Left ventricle myocardium inferior (tissue), 1 donor: ENCODE data around the gene OGN. TPM values are rescaled to one million over a fixed set of nuclear protein-coding genes. Genes with fewer than 3 reads are reported as not detected.

Experiments used
- DNase-seq: peaks from one replicate; pipeline ENCODE4 v3.0.0-alpha.2; 2020
- H3K27ac ChIP-seq: fragments of 200-600 bp; replicated peaks from 2 replicates; pipeline ENCODE4 v1.8.0; 2021
- H3K27me3 ChIP-seq: fragments of 200-600 bp; 2 replicates; pipeline ENCODE4 v1.8.0; 2021; ENCODE audit warnings: low read depth
- H3K36me3 ChIP-seq: fragments of 200-600 bp; 2 replicates; pipeline ENCODE4 v1.8.0; 2021
- H3K4me1 ChIP-seq: fragments of 200-600 bp; 2 replicates; pipeline ENCODE4 v1.8.0; 2021
- H3K4me3 ChIP-seq: fragments of 200-600 bp; 2 replicates; pipeline ENCODE4 v1.8.0; 2021; ENCODE audit warnings: mild to moderate bottlenecking, moderate library complexity
- H3K9me3 ChIP-seq: fragments of 200-600 bp; replicated peaks from 2 replicates; pipeline ENCODE4 v1.8.0; 2021
- CTCF ChIP-seq: fragments of 200-600 bp; IDR thresholded peaks from 2 replicates; pipeline ENCODE4 v1.8.0; 2021; ENCODE audit warnings: antibody characterized with exemption, mild to moderate bottlenecking, borderline replicate concordance
- intact Hi-C: fragments of 100-400 bp; cut with micrococcal nuclease; formaldehyde crosslinking; loops from one replicate; pipeline ENCODE4 v1.11.0; 2022
- total RNA-seq: library from RNA; stranded (reverse); fragmentation: NEBNext Ultra II Directional; extraction: Animal tissue kit (Norgen Biotek cat#: 25700); gene quantifications from one replicate; pipeline ENCODE4 v1.2.1, GENCODE V29; 2021
- donor health status: DM: no; HTN: yes; CAD: no; lungs with severe emphysema.

Gene OGN
- total RNA-seq, 1 donor from 2014 or later: 19.2 TPM

- intact Hi-C loops: no loop called here
- Histone ChIP-seq H3K9me3 (no peaks in the 10 kb centered on the region), H3K36me3 (no peaks in the 10 kb centered on the region), H3K27ac (peak overlapping the region; percentile 67), H3K4me1 (peaks cover 10% of the 10 kb centered on the region), H3K27me3 (no peaks in the 10 kb centered on the region), H3K4me3 (no peak overlapping the region)
- no peak for TF ChIP-seq CTCF
- no peak for DNase-seq
Measured at GRCh38 chr9:92426501-92427145, 22.2 kb upstream of the OGN start.

- H3K4me3 ChIP-seq: no peak overlapping the region
- DNase-seq: no peak
- no peak for TF ChIP-seq CTCF
- intact Hi-C loops: no loop called here
- H3K9me3 ChIP-seq: no peaks in the 10 kb centered on the region
- H3K4me1 ChIP-seq: peaks cover 10% of the 10 kb centered on the region
- H3K36me3 ChIP-seq: no peaks in the 10 kb centered on the region
- H3K27ac ChIP-seq: peak overlapping the region; percentile 67
- H3K27me3 ChIP-seq: no peaks in the 10 kb centered on the region
Measured at GRCh38 chr9:92425474-92425873, 21.1 kb upstream of the OGN start.

GRCh38 chr9:92424340-92424739 is 20.0 kb upstream of the OGN start, which contains the start of gene OMD:
Gene OMD, minus strand, starts transcription at chr9:92424471. Its CDS starts 6,913 bp downstream, at chr9:92417558.
- no peak for DNase-seq
- intact Hi-C loops: no loop called here
- TF ChIP-seq CTCF: no peak
- Histone ChIP-seq H3K4me1 (peaks cover 10% of the 10 kb centered on the region), H3K4me3 (peak within 1 kb of the TSS; percentile 42), H3K36me3 (no peaks in the 10 kb centered on the region), H3K27ac (peak within 1 kb of the TSS; percentile 67), H3K27me3 (no peaks in the 10 kb centered on the region), H3K9me3 (no peaks in the 10 kb centered on the region)

GRCh38 chr9:92423612-92424011 is 19.2 kb upstream of the OGN start:
- peak overlapping the region; percentile 42 for H3K4me3 ChIP-seq
- DNase-seq: no peak
- H3K36me3 ChIP-seq: no peaks in the 10 kb centered on the region
- H3K4me1 ChIP-seq: peaks cover 10% of the 10 kb centered on the region
- no peaks in the 10 kb centered on the region for H3K9me3 ChIP-seq
- no peak for TF ChIP-seq CTCF
- intact Hi-C loops: no loop called here
- H3K27me3 ChIP-seq: no peaks in the 10 kb centered on the region
- peak overlapping the region; percentile 67 for H3K27ac ChIP-seq

GRCh38 chr9:92422611-92423338 is 18.4 kb upstream of the OGN start:
- H3K4me3 ChIP-seq: peak overlapping the region; percentile 42
- H3K27ac ChIP-seq: peak overlapping the region; percentile 67
- H3K27me3 ChIP-seq: no peaks in the 10 kb centered on the region
- H3K4me1 ChIP-seq: peaks cover 10% of the 10 kb centered on the region
- intact Hi-C loops: no loop called here
- no peak for TF ChIP-seq CTCF
- no peaks in the 10 kb centered on the region for H3K36me3 ChIP-seq
- H3K9me3 ChIP-seq: no peaks in the 10 kb centered on the region
- no peak for DNase-seq
